SK-N-SH (cell line): Measurements from ENCODE around the gene HEPH.

ENCODE experiments used
- FOXJ3 ChIP-seq: sonication (generic); formaldehyde crosslinking; IDR thresholded peaks from 2 replicates; pipeline ENCODE4 v1.5.1; 2020; ENCODE audit warnings: mild to moderate bottlenecking, missing genetic modification reagents
- GABPA ChIP-seq: IDR thresholded peaks from 2 replicates; pipeline ENCODE4 v1.4.0; 2012; ENCODE audit warnings: low read depth, mild to moderate bottlenecking
- POLR2AphosphoS5 ChIP-seq: IDR thresholded peaks from 2 replicates; pipeline ENCODE4 v1.6.1; 2012; ENCODE audit warnings: low read depth, low read length
- RFX5 ChIP-seq: IDR thresholded peaks from 2 replicates; pipeline ENCODE4 v1.6.1; 2012; ENCODE audit warnings: mild to moderate bottlenecking, improper control_type of control experiment, low read length
- YY1 ChIP-seq: IDR thresholded peaks from 2 replicates; pipeline ENCODE4 v1.4.0; 2012; ENCODE audit warnings: low read depth, mild to moderate bottlenecking
- TF ChIP-seq, protein P1 (sequence below): IDR thresholded peaks from 2 replicates; pipeline ENCODE4 v1.4.0; 2012; ENCODE audit warnings: low read depth

DNA sequence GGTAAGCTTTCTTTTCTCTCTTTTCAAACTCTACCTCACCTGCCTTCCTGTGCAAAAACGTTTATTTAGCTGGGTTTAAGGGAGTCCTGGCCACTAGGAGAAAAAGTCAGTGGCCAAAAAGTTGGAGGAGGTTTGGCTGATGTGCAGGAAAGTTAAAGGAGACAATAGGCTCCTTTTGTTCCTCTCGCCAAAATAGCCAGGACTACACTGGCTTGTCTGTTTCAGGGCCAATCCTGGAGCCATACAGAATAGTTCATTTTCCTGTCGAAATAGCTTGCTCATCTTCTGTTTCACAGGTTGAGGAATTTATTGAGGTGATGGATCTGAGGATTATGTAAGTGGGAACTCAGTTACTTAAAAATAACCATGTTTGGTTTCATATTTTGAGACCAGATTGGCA is 423 bp downstream of the HEPH start:
- TF ChIP-seq FOXJ3 (no peak), GABPA (no peak), POLR2AphosphoS5 (no peak), YY1 (no peak), RFX5 (no peak)
- TF ChIP-seq, protein P1, sequence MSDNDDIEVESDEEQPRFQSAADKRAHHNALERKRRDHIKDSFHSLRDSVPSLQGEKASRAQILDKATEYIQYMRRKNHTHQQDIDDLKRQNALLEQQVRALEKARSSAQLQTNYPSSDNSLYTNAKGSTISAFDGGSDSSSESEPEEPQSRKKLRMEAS: no peak
